HepG2 (cell line): ENCODE measurements around the gene MAN2A2. TPM values are rescaled to one million over a fixed set of nuclear protein-coding genes. Genes with fewer than 3 reads are reported as not detected.

Experiments used
- ATAC-seq: fragments of 200-7000 bp; cut with Tn5 transposase; 3 replicates; pipeline ENCODE4 v1.9.1; 2020; ENCODE audit warnings: mild to moderate bottlenecking, moderate library complexity
- BruUV-seq: library from RNA; stranded (reverse); fragments of 400-500 nt; replicated peaks from 2 replicates; lab custom pipeline; 2021; lab: Mats Ljungman, UMichigan
- CTCF ChIA-PET: fragments of 300-600 bp; formaldehyde crosslinking; extraction: SDS; loops from one replicate; lab custom pipeline; 2021; ENCODE audit warnings: low total read pairs, inconsistent platforms, low intra/inter-chr PET ratio; lab: Yijun Ruan, JAX
- POLR2A ChIA-PET: fragments of 350-600 bp; sonication (Branson Sonifier 250); formaldehyde crosslinking; loops from one replicate; lab custom pipeline; 2020; ENCODE audit warnings: antibody characterized with exemption, inconsistent platforms; lab: Yijun Ruan, JAX
- DNase-seq: peaks from one replicate; pipeline ENCODE4 v3.0.0-alpha.2; 2015; ENCODE audit warnings: low spot score
- FAIRE-seq: peaks from 3 replicates; lab custom pipeline; 2011; peaks lifted over from hg19 to GRCh38; lab: Jason Lieb, UNC
- H2AFZ ChIP-seq: one replicate; pipeline ENCODE4 v1.6.1; 2011; ENCODE audit warnings: low read length, inconsistent platforms
- H3K27ac ChIP-seq: fragments of 300-600 bp; 3 replicates; pipeline ENCODE4 v1.8.0; 2011; ENCODE audit warnings: mixed run types, mild to moderate bottlenecking, mixed read lengths, low read length, inconsistent platforms; ENCODE audit not compliant: insufficient read depth; ENCODE audit errors: extremely low read length
- H3K27me3 ChIP-seq, 2 experiments: fragments of 200-600 bp in 1 of 2; 2 replicates in 1 of 2; 3 replicates in 1 of 2; pipeline versions ENCODE4 v1.6.0 to v1.8.0; 2011; ENCODE audit warnings: low read length in 2 of 2, mild to moderate bottlenecking in 2 of 2, moderate library complexity in 2 of 2, inconsistent platforms in 1 of 2; ENCODE audit not compliant: insufficient read depth in 2 of 2, control insufficient read depth in 1 of 2
- H3K36me3 ChIP-seq, 2 experiments: fragments of 200-600 bp in 1 of 2; replicated peaks in 1 of 2; 2 replicates in 1 of 2; 3 replicates in 1 of 2; pipeline versions ENCODE4 v1.5.1 to v1.8.0; 2011; ENCODE audit warnings: low read length in 2 of 2, inconsistent platforms in 1 of 2; ENCODE audit not compliant: insufficient read depth in 2 of 2, control insufficient read depth in 1 of 2
- H3K4me1 ChIP-seq: 2 replicates; pipeline ENCODE4 v1.5.1; 2012; ENCODE audit warnings: low read length, inconsistent platforms; ENCODE audit not compliant: insufficient read depth
- H3K4me2 ChIP-seq: 2 replicates; pipeline ENCODE4 v1.6.0; 2011; ENCODE audit warnings: low read depth, low read length, inconsistent platforms
- H3K4me3 ChIP-seq, 3 experiments: fragments of 200-600 bp in 1 of 3; sonication (generic), shearing (Covaris generic) in 1 of 3; replicated peaks in 1 of 3; 2 replicates each; pipeline ENCODE4 v1.5.1; 2011 to 2016; ENCODE audit warnings: low read length in 3 of 3, inconsistent platforms in 2 of 3, low read depth in 2 of 3, mild to moderate bottlenecking in 2 of 3, control low read depth in 1 of 3, mixed read lengths in 1 of 3; ENCODE audit not compliant: insufficient read depth in 1 of 3
- H3K79me2 ChIP-seq: one replicate; pipeline ENCODE4 v1.6.1; 2011; ENCODE audit warnings: low read length, inconsistent platforms; ENCODE audit not compliant: insufficient read depth
- H3K9ac ChIP-seq: 2 replicates; pipeline ENCODE4 v1.6.0; 2011; ENCODE audit warnings: mild to moderate bottlenecking, low read depth, low read length, inconsistent platforms; ENCODE audit not compliant: insufficient read depth
- H3K9me3 ChIP-seq: 2 replicates; pipeline ENCODE4 v1.5.1; 2012; ENCODE audit warnings: mild to moderate bottlenecking, low read length
- H4K20me1 ChIP-seq: 2 replicates; pipeline ENCODE4 v1.6.0; 2011; ENCODE audit warnings: inconsistent platforms, mild to moderate bottlenecking, low read length, moderate library complexity; ENCODE audit not compliant: insufficient read depth
- ATF7 ChIP-seq, 2 experiments: fragments of 450-650 bp in 1 of 2; sonication (generic) in 1 of 2; formaldehyde crosslinking in 1 of 2; IDR thresholded peaks; 2 replicates each; pipeline versions ENCODE4 v1.4.0 to v1.6.1; 2016 to 2020; ENCODE audit warnings: antibody characterized with exemption in 1 of 2, mild to moderate bottlenecking in 1 of 2, missing genetic modification reagents in 1 of 2
- ELF4 ChIP-seq: sonication (generic); formaldehyde crosslinking; IDR thresholded peaks from 2 replicates; pipeline ENCODE4 v1.5.0; 2020; ENCODE audit warnings: missing genetic modification reagents, mild to moderate bottlenecking, moderate library complexity, borderline replicate concordance
- HNRNPK ChIP-seq: fragments of 200-400 bp; formaldehyde crosslinking; IDR thresholded peaks from 2 replicates; pipeline ENCODE4 v1.6.1; 2018; ENCODE audit warnings: low read length, low read depth, moderate library complexity, mild to moderate bottlenecking; ENCODE audit not compliant: poor library complexity, severe bottlenecking
- IRF1 ChIP-seq: sonication (generic); formaldehyde crosslinking; IDR thresholded peaks from 2 replicates; pipeline ENCODE4 v1.4.0; 2020; ENCODE audit warnings: low read depth, mild to moderate bottlenecking, missing genetic modification reagents
- KLF11 ChIP-seq: IDR thresholded peaks from 2 replicates; pipeline ENCODE4 v1.6.1; 2016; ENCODE audit warnings: missing compliant biosample characterization
- TAF1 ChIP-seq: sonication (generic); formaldehyde crosslinking; IDR thresholded peaks from 2 replicates; pipeline ENCODE4 v1.4.0; 2020; ENCODE audit warnings: missing genetic modification reagents
- WGBS: methylation state at CpG from one replicate; pipeline ENCODE4 v1.1.6; 2017; ENCODE audit warnings: low lambda C conversion rate; 5-methylcytosine and 5-hydroxymethylcytosine counted together
- in situ Hi-C: cut with HindIII; loops from 2 replicates; pipeline ENCODE4 v1.10.0; 2017; ENCODE audit warnings: low pct_unique_long_range_greater_than_20kb; ENCODE audit not compliant: extremely low pct_ligation_motif_present
- intact Hi-C: fragments of 100-400 bp; cut with micrococcal nuclease; formaldehyde crosslinking; loops from one replicate; pipeline ENCODE4 v1.10.0; 2022; ENCODE audit not compliant: unreplicated experiment
- polyA plus RNA-seq, 8 experiments: library from polyadenylated mRNA; depleted of rRNA in 3 of 8; stranded (reverse) in 7 of 8; unstranded in 1 of 8; fragments of >200 nt; fragmentation: Illumina TruSeq in 4 of 8; extraction: Trizol in 4 of 8; gene quantifications; 2 replicates each; pipeline versions ENCODE4 v1.2.1 to v1.2.3, GENCODE V29; 2011 to 2016; ENCODE audit warnings: low read depth in 4 of 8, missing spikeins in 1 of 8, mixed read lengths in 1 of 8; ENCODE audit not compliant: insufficient read depth in 1 of 8
- total RNA-seq, 5 experiments: library from RNA; depleted of rRNA; stranded (reverse); fragments of >200 nt; fragmentation: Illumina TruSeq; extraction: Trizol; gene quantifications; 2 replicates each; pipeline ENCODE4 v1.2.3, GENCODE V29; 2016; ENCODE audit warnings: low read depth in 1 of 5
- TF ChIP-seq, protein P1 (sequence below): IDR thresholded peaks from 2 replicates; pipeline ENCODE4 v1.6.1; 2016; ENCODE audit warnings: mild to moderate bottlenecking, missing biosample characterization, missing genetic modification reagents
- TF ChIP-seq, protein P2 (sequence below): sonication (generic); formaldehyde crosslinking; IDR thresholded peaks from 2 replicates; pipeline ENCODE4 v1.4.0; 2020; ENCODE audit warnings: mild to moderate bottlenecking, missing genetic modification reagents, borderline replicate concordance

The MAN2A2 gene
- total and polyA plus RNA-seq, 2 of the 13 experiments (the other 11 are each of a cell fraction or from before 2014, with no cell fraction given) = 17.5 to 51.5 TPM

GRCh38 chr15:90905306-90906180 lies 2.4 kb downstream of the MAN2A2 start:
- no TSS peak for BruUV-seq
- H4K20me1 ChIP-seq = no peaks in the 10 kb centered on the region
- POLR2A ChIA-PET = interaction anchor here (4.0 kb wide), 1 partner anchor 26 kb away, joined by 45 read pairs; the partner anchor contains the start of gene HDDC3
- no peak overlapping the region for H3K27ac ChIP-seq
- intact Hi-C loops = no loop called here
- peaks cover 0 to 1% of the 10 kb centered on the region in 2 experiments; a peak in 1 of 5 replicates for H3K27me3 ChIP-seq
- peaks cover 20% of the 10 kb centered on the region for H3K4me1 ChIP-seq
- ATAC-seq = no peak
- H3K79me2 ChIP-seq = no peaks in the 10 kb centered on the region
- in situ Hi-C loops = no loop called here
- DNase-seq = no peak
- no peak overlapping the region for H2AFZ ChIP-seq
- H3K36me3 ChIP-seq = peaks cover 9 to 42% of the 10 kb centered on the region in 2 experiments
- 99% methylated on average over 16 of the region's 28 CpGs for WGBS
- H3K9ac ChIP-seq = no peak overlapping the region
- H3K4me2 ChIP-seq = no peak overlapping the region
- H3K4me3 ChIP-seq = no peak overlapping the region
- CTCF ChIA-PET = no interaction called here
- TF ChIP-seq KLF11 (CRISPR knock-in tag) (no peak), ELF4 (no peak), IRF1 (CRISPR knock-in tag) (no peak), HNRNPK (no peak), ATF7 (IDR thresholded peaks at IDR 0.05) (no peak), ATF7 (CRISPR knock-in tag; IDR thresholded peaks at IDR 0.05) (no peak), TAF1 (CRISPR knock-in tag) (no peak)
- TF ChIP-seq, protein P1, sequence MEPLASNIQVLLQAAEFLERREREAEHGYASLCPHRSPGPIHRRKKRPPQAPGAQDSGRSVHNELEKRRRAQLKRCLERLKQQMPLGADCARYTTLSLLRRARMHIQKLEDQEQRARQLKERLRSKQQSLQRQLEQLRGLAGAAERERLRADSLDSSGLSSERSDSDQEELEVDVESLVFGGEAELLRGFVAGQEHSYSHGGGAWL = no peak
- TF ChIP-seq, protein P2, sequence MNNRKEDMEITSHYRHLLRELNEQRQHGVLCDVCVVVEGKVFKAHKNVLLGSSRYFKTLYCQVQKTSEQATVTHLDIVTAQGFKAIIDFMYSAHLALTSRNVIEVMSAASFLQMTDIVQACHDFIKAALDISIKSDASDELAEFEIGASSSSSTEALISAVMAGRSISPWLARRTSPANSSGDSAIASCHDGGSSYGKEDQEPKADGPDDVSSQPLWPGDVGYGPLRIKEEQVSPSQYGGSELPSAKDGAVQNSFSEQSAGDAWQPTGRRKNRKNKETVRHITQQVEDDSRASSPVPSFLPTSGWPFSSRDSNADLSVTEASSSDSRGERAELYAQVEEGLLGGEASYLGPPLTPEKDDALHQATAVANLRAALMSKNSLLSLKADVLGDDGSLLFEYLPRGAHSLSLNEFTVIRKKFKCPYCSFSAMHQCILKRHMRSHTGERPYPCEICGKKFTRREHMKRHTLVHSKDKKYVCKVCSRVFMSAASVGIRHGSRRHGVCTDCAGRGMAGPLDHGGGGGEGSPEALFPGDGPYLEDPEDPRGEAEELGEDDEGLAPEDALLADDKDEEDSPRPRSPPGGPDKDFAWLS = no peak
- H3K9me3 ChIP-seq = no peaks in the 10 kb centered on the region
- FAIRE-seq = no peak
